SK-N-MC (cell line): Measurements from ENCODE around the gene CRYGD.

Source experiments
- DNase-seq: peaks from one replicate; pipeline ENCODE4 v3.0.0-alpha.2; 2011; ENCODE audit warnings: low read depth, low spot score
- H3K27ac ChIP-seq: fragments of 200-600 bp; sonication (generic); 2 replicates; pipeline ENCODE4 v1.5.1; 2016; ENCODE audit warnings: mixed run types
- H3K36me3 ChIP-seq: fragments of 200-600 bp; sonication (generic); 2 replicates; pipeline ENCODE4 v1.6.1; 2017; ENCODE audit warnings: antibody characterized with exemption, low read length, mixed read lengths; ENCODE audit not compliant: insufficient read depth
- H3K4me3 ChIP-seq: fragments of 200-600 bp; sonication (generic); 2 replicates; pipeline ENCODE4 v1.5.1; 2016
- H3K9ac ChIP-seq: fragments of 200-600 bp; sonication (generic); 2 replicates; pipeline ENCODE4 v1.8.0; 2017; ENCODE audit warnings: mixed run types, mixed read lengths; ENCODE audit not compliant: insufficient read length
- H3K9me3 ChIP-seq: fragments of 200-600 bp; sonication (generic); 2 replicates; pipeline ENCODE4 v1.6.1; 2017; ENCODE audit warnings: low read depth, mild to moderate bottlenecking, antibody characterized with exemption, low read length, moderate library complexity, mixed read lengths
- EZH2 ChIP-seq: fragments of 200-600 bp; sonication (generic); IDR thresholded peaks from one replicate; pipeline ENCODE4 v1.6.1; 2017; ENCODE audit warnings: antibody characterized with exemption
- FOXP2 ChIP-seq: optimal IDR thresholded peaks from 2 replicates; pipeline ENCODE3; 2011; ENCODE audit warnings: mild to moderate bottlenecking, moderate library complexity; ENCODE audit not compliant: insufficient read depth; ENCODE audit errors: extremely low read length, control extremely low read depth
- POLR2AphosphoS5 ChIP-seq: IDR thresholded peaks from 2 replicates; pipeline ENCODE4 v1.6.1; 2012; ENCODE audit warnings: mild to moderate bottlenecking, low read depth, low read length, borderline replicate concordance

The CRYGD gene

DNA sequence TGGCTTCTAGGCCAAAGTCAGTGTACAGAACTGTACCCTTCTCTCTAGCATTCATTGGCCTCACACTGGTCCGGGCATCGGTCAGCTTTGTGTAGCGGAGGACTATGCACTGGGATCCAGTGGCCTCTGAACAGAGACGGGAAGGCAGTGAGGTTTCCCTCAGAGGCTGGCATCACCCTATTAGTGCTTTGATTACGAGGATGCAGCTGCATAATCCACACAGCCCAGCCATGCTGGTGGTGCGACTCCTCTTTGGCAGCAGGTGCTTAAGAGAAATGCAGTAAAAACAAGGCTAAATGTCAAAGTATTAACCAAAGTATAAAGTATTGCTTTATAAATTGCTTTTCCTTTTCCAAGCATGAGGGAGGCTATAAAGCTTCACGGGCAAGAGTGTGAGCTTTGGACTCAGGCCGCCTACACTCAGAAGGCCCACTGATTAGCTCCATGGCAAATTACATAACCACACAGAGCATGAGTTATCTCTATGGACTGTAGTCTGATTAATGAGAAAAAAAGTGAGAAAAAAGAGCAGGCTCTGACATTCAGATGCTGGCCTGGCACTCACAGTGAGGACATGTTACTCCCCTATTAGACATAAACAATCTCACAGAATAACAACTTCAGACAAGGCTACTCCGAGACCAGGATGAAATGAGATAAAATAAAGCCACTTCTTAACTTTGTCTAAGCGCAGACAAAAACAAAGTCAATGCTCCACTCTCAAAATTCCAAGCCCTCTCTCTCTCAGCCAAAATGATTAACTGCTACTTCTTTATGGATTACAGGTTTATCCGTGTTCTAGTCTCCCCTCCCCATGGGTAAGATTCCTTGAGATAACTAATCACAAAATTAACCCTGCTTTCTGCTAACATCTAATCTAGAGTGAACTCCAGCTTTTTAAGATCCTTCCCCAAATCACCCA is 11.7 kb upstream of the CRYGD start:
- H3K9ac ChIP-seq, result no peak overlapping the region
- no peak overlapping the region for H3K4me3 ChIP-seq
- H3K36me3 ChIP-seq, result no peaks in the 10 kb centered on the region
- H3K9me3 ChIP-seq, result no peaks in the 10 kb centered on the region
- TF ChIP-seq POLR2AphosphoS5 (no peak), FOXP2 (no peak), EZH2 (no peak)
- no peak overlapping the region for H3K27ac ChIP-seq
- DNase-seq, result no peak

GRCh38 chr2:208134928-208135586 is 10.7 kb upstream of the CRYGD start:
- TF ChIP-seq FOXP2, result no peak
- TF ChIP-seq EZH2, result no peak
- TF ChIP-seq POLR2AphosphoS5, result no peak
- no peak overlapping the region for H3K27ac ChIP-seq
- H3K36me3 ChIP-seq, result no peaks in the 10 kb centered on the region
- H3K9me3 ChIP-seq, result no peaks in the 10 kb centered on the region
- H3K9ac ChIP-seq, result no peak overlapping the region
- no peak overlapping the region for H3K4me3 ChIP-seq
- DNase-seq, result no peak

GRCh38 chr2:208130712-208131110 is 6.4 kb upstream of the CRYGD start:
- no peak overlapping the region for H3K27ac ChIP-seq
- no peaks in the 10 kb centered on the region for H3K36me3 ChIP-seq
- H3K4me3 ChIP-seq, result no peak overlapping the region
- no peak overlapping the region for H3K9ac ChIP-seq
- TF ChIP-seq EZH2 (no peak), POLR2AphosphoS5 (no peak)
- no peak for DNase-seq
- no peaks in the 10 kb centered on the region for H3K9me3 ChIP-seq

- no peak within 1 kb of the TSS for H3K9ac ChIP-seq
- no peak within 1 kb of the TSS for H3K27ac ChIP-seq
- no peak for DNase-seq
- TF ChIP-seq EZH2 (no peak), FOXP2 (no peak), POLR2AphosphoS5 (no peak)
- no peaks in the 10 kb centered on the region for H3K36me3 ChIP-seq
- no peak within 1 kb of the TSS for H3K4me3 ChIP-seq
- no peaks in the 10 kb centered on the region for H3K9me3 ChIP-seq
Measured at GRCh38 chr2:208129744-208130711, 5.7 kb upstream of the CRYGD start, which contains the start of gene CRYGC. TSS of gene CRYGC (minus strand) at chr2:208129828. CDS start at chr2:208129792, 36 bp downstream.

GRCh38 chr2:208128136-208128535 is 3.8 kb upstream of the CRYGD start:
- TF ChIP-seq EZH2 (no peak), FOXP2 (no peak), POLR2AphosphoS5 (no peak)
- Histone ChIP-seq H3K4me3 (no peak overlapping the region), H3K36me3 (no peaks in the 10 kb centered on the region), H3K9ac (no peak overlapping the region), H3K27ac (no peak overlapping the region), H3K9me3 (no peaks in the 10 kb centered on the region)
- DNase-seq, result no peak

- no peak overlapping the region for H3K9ac ChIP-seq
- TF ChIP-seq POLR2AphosphoS5, result no peak
- TF ChIP-seq FOXP2, result no peak
- no peak for TF ChIP-seq EZH2
- H3K27ac ChIP-seq, result no peak overlapping the region
- no peak overlapping the region for H3K4me3 ChIP-seq
- H3K36me3 ChIP-seq, result no peaks in the 10 kb centered on the region
- H3K9me3 ChIP-seq, result no peaks in the 10 kb centered on the region
- DNase-seq, result no peak
Measured at GRCh38 chr2:208127090-208127489, 2.8 kb upstream of the CRYGD start.

DNA sequence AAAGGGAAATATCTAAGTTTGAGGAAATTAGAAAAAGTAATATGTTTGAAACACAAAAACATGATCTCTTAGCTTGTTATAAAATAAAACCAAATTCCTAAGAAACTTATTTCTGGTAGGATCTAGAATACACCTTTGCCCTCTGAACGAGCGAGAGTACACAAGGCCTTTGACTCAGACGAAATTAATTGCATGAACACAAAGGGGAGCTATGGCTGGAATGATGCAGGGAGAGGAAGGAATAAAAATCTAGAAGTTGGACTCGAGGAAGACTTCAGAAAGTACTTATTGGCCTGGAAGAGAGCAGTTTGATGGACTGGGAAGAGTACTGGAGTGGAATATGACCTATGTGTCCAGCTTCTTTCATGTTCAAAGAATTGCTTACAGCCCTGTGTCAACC is 927 bp upstream of the CRYGD start:
- TF ChIP-seq POLR2AphosphoS5 (no peak), FOXP2 (no peak), EZH2 (no peak)
- H3K9ac ChIP-seq, result no peak overlapping the region
- no peaks in the 10 kb centered on the region for H3K36me3 ChIP-seq
- no peaks in the 10 kb centered on the region for H3K9me3 ChIP-seq
- H3K4me3 ChIP-seq, result no peak overlapping the region
- no peak for DNase-seq
- H3K27ac ChIP-seq, result no peak overlapping the region

DNA sequence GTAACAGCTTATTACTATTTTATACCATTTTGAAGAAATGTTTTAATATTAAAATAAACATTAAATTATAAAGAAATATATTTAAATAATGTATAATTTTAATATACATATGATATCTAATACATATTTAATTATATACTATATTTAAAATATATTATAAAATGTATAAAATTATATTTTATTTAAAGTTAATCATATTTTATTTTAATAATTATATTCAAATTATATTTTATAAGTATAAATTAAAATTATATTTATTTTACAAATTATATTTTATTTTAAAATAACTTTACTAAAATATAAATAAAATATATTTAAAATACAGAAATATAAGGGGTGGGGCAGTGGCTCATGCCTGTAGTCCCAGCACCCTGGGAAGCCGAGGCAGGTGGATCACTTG is 2.1 kb downstream of the CRYGD start:
- H3K9me3 ChIP-seq, result no peaks in the 10 kb centered on the region
- H3K4me3 ChIP-seq, result no peak overlapping the region
- no peaks in the 10 kb centered on the region for H3K36me3 ChIP-seq
- TF ChIP-seq FOXP2, result no peak
- TF ChIP-seq EZH2, result no peak
- TF ChIP-seq POLR2AphosphoS5, result no peak
- no peak for DNase-seq
- H3K27ac ChIP-seq, result no peak overlapping the region
- no peak overlapping the region for H3K9ac ChIP-seq
